ENCODE results near the gene MYO9A. TPM values are rescaled to one million over a fixed set of nuclear protein-coding genes. Genes with fewer than 3 reads are reported as not detected.

MYO9A gene
- total RNA-seq, 1 experiment from 2014 or later, result 30.1 TPM

DNA sequence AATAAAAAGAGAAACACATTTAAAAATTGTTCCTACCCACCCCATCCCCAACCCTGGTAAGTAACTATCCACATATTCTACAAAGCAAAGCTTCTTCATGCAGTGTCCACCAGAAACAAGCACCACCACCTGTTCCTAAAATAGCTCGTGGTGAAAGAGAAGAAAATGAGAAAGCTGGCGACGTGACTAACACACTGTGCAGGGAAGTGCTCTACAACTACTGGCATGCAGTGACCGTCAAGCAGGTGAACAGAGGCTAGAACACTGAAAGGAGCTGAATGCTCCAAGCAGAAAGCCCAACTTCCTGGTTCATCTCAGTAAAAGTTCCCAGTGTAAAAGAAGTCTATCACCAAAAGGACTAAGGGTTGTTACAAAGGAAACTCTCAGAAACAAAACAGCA is 226.9 kb downstream of the MYO9A start:
- POLR2A ChIA-PET (ENCODE audit: low non-redundant PET), result no interaction called here
- TF ChIP-seq, protein P1, sequence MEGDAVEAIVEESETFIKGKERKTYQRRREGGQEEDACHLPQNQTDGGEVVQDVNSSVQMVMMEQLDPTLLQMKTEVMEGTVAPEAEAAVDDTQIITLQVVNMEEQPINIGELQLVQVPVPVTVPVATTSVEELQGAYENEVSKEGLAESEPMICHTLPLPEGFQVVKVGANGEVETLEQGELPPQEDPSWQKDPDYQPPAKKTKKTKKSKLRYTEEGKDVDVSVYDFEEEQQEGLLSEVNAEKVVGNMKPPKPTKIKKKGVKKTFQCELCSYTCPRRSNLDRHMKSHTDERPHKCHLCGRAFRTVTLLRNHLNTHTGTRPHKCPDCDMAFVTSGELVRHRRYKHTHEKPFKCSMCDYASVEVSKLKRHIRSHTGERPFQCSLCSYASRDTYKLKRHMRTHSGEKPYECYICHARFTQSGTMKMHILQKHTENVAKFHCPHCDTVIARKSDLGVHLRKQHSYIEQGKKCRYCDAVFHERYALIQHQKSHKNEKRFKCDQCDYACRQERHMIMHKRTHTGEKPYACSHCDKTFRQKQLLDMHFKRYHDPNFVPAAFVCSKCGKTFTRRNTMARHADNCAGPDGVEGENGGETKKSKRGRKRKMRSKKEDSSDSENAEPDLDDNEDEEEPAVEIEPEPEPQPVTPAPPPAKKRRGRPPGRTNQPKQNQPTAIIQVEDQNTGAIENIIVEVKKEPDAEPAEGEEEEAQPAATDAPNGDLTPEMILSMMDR (conservative IDR thresholded peaks at IDR 0.05; ENCODE audit: low read depth, low read length), result no peak
- TF ChIP-seq EZH2 (IDR thresholded peaks at IDR 0.05; ENCODE audit: borderline replicate concordance, low read depth, low read length, poor library complexity, severe bottlenecking), result no peak
- intact Hi-C loops (cut with micrococcal nuclease; ENCODE audit: unreplicated experiment), result no loop called here
- no peak overlapping the region for H3K4me3 ChIP-seq (ENCODE audit: low read depth, low read length, poor library complexity, severe bottlenecking)
- no peaks in the 10 kb centered on the region for H3K4me1 ChIP-seq (ENCODE audit: insufficient read depth, low read length, poor library complexity, severe bottlenecking)
- H3K36me3 ChIP-seq (ENCODE audit: insufficient read depth, low read length, poor library complexity, severe bottlenecking), result no peaks in the 10 kb centered on the region
- H3K27ac ChIP-seq (ENCODE audit: low read depth, low read length, poor library complexity, severe bottlenecking), result no peak overlapping the region
- CTCF ChIA-PET, result no interaction called here
- H3K9me3 ChIP-seq (ENCODE audit: low read depth, low read length, poor library complexity, severe bottlenecking), result no peaks in the 10 kb centered on the region
- DNase-seq (ENCODE audit: low spot score), result no peak
- no TSS peak for BruUV-seq (replicated peaks)
- no peaks in the 10 kb centered on the region for H3K27me3 ChIP-seq (replicated peaks; ENCODE audit: insufficient read depth, low read depth, low read length, poor library complexity)

DNA sequence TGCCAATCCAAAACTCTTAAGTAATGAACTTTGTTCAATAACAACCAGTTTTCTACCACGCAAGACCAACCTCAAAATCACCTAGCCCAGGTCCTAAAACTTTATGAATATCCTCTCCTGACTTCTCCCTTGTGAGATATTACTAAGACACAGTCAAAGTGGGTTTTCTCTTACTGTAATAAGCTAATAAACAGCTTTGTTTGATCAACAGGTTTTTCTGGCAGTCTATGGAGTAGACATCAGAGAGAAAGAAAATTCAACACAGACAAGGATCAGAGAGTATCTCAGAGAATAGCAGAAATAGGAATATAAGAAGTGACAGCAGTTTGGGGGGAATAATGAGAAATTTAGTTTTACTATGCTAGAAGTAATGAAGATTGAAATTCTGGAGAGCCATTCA is 228.0 kb downstream of the MYO9A start:
- Histone ChIP-seq H3K4me3 (ENCODE audit: low read depth, low read length, poor library complexity, severe bottlenecking) (no peak overlapping the region), H3K36me3 (ENCODE audit: insufficient read depth, low read length, poor library complexity, severe bottlenecking) (no peaks in the 10 kb centered on the region), H3K9me3 (ENCODE audit: low read depth, low read length, poor library complexity, severe bottlenecking) (no peaks in the 10 kb centered on the region), H3K27me3 (replicated peaks; ENCODE audit: insufficient read depth, low read depth, low read length, poor library complexity) (no peaks in the 10 kb centered on the region), H3K27ac (ENCODE audit: low read depth, low read length, poor library complexity, severe bottlenecking) (no peak overlapping the region), H3K4me1 (ENCODE audit: insufficient read depth, low read length, poor library complexity, severe bottlenecking) (no peaks in the 10 kb centered on the region)
- CTCF ChIA-PET, result no interaction called here
- intact Hi-C loops (cut with micrococcal nuclease; ENCODE audit: unreplicated experiment), result no loop called here
- POLR2A ChIA-PET (ENCODE audit: low non-redundant PET), result interaction anchor here (0.6 kb wide), 1 partner anchor 1533 kb away, joined by 14 read pairs; no protein-coding TSS in a partner anchor
- DNase-seq (ENCODE audit: low spot score), result no peak
- TF ChIP-seq, protein P1 (conservative IDR thresholded peaks at IDR 0.05; ENCODE audit: low read depth, low read length), result no peak
- TF ChIP-seq EZH2 (IDR thresholded peaks at IDR 0.05; ENCODE audit: borderline replicate concordance, low read depth, low read length, poor library complexity, severe bottlenecking), result no peak
- BruUV-seq (replicated peaks), result no TSS peak

DNA sequence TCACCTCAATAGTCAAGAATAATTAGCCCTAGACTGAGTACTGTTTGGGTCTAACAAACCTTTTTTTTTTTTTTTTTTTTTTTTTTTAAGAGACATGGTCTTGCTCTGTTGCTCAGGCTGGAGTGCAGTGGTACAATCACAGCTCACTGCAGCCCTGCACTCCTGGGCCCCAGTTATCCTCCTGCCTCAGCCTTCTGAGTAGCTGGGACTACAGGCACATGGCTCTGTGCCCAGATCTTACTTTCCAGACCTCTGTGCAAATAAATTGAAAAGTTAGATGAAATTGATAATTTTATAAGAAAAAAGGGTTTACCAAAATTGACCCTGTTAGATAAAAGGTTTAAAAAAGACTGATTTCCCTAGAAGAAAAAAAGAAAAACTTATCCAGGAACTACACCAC is 228.6 kb downstream of the MYO9A start:
- Histone ChIP-seq H3K27me3 (replicated peaks; ENCODE audit: insufficient read depth, low read depth, low read length, poor library complexity) (no peaks in the 10 kb centered on the region), H3K9me3 (ENCODE audit: low read depth, low read length, poor library complexity, severe bottlenecking) (no peaks in the 10 kb centered on the region), H3K36me3 (ENCODE audit: insufficient read depth, low read length, poor library complexity, severe bottlenecking) (no peaks in the 10 kb centered on the region), H3K27ac (ENCODE audit: low read depth, low read length, poor library complexity, severe bottlenecking) (no peak overlapping the region), H3K4me1 (ENCODE audit: insufficient read depth, low read length, poor library complexity, severe bottlenecking) (no peaks in the 10 kb centered on the region), H3K4me3 (ENCODE audit: low read depth, low read length, poor library complexity, severe bottlenecking) (no peak overlapping the region)
- POLR2A ChIA-PET (ENCODE audit: low non-redundant PET), result interaction anchor here (0.6 kb wide), 1 partner anchor 1533 kb away, joined by 14 read pairs; no protein-coding TSS in a partner anchor
- no peak for DNase-seq (ENCODE audit: low spot score)
- TF ChIP-seq, protein P1 (conservative IDR thresholded peaks at IDR 0.05; ENCODE audit: low read depth, low read length), result no peak
- TF ChIP-seq EZH2 (IDR thresholded peaks at IDR 0.05; ENCODE audit: borderline replicate concordance, low read depth, low read length, poor library complexity, severe bottlenecking), result no peak
- BruUV-seq (replicated peaks), result no TSS peak
- intact Hi-C loops (cut with micrococcal nuclease; ENCODE audit: unreplicated experiment), result no loop called here
- CTCF ChIA-PET, result no interaction called here
